B cell (primary cell): ENCODE data around the gene TCEAL3.

Experiments used
- EZH2 ChIP-seq: IDR thresholded peaks from 2 replicates; pipeline ENCODE4 v1.6.1; 2012; ENCODE audit warnings: borderline replicate concordance, low read depth, mild to moderate bottlenecking, moderate library complexity, low read length; ENCODE audit not compliant: insufficient read depth, poor library complexity, severe bottlenecking
- TF ChIP-seq, protein P1 (sequence below): fragments of 200-600 bp; IDR thresholded peaks from one replicate; pipeline ENCODE4 v1.8.0; 2022; ENCODE audit warnings: antibody characterized with exemption, mild to moderate bottlenecking

DNA sequence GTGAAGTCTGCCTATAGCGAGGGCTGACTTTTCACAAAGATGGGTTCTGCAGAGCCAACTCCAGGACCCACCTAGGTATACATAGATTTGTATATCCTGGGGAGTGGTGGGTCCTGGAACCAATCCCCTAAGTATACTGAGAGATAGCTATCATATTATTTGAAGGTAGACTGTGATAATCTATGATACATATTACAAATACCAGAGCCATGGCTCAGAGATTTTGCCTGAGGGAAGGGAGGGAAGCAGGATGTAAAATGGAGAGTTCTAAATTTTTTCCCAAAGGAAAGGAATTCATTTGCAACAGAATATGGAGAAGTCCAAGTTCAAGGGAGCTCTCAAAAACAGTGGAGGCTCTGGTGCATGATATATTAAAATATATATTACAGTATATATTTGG, 7.2 kb downstream of the TCEAL3 start:
- TF ChIP-seq, protein P1, sequence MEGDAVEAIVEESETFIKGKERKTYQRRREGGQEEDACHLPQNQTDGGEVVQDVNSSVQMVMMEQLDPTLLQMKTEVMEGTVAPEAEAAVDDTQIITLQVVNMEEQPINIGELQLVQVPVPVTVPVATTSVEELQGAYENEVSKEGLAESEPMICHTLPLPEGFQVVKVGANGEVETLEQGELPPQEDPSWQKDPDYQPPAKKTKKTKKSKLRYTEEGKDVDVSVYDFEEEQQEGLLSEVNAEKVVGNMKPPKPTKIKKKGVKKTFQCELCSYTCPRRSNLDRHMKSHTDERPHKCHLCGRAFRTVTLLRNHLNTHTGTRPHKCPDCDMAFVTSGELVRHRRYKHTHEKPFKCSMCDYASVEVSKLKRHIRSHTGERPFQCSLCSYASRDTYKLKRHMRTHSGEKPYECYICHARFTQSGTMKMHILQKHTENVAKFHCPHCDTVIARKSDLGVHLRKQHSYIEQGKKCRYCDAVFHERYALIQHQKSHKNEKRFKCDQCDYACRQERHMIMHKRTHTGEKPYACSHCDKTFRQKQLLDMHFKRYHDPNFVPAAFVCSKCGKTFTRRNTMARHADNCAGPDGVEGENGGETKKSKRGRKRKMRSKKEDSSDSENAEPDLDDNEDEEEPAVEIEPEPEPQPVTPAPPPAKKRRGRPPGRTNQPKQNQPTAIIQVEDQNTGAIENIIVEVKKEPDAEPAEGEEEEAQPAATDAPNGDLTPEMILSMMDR: no peak
- TF ChIP-seq EZH2: no peak
